Memory B cell (primary cell): ENCODE results near the gene OR9A2.
A peak's percentile ranks its signal among the peaks of the same experiment; 100 is the strongest.
"Not testable (repeated sequence)": the region's sequence is repeated elsewhere in the genome, so short reads cannot be mapped to it uniquely, and the experiment has no call there.

Experiments used
- ATAC-seq: fragments of 150-1000 bp; cut with Tn5 transposase; 2 replicates; pipeline ENCODE4 v1.10.0; 2021; ENCODE audit warnings: low read depth, mild to moderate bottlenecking, moderate library complexity
- DNase-seq, 2 donors: peaks; one replicate each; pipeline ENCODE4 v3.0.0; 2022; ENCODE audit warnings: low spot score in 2 of 2
- H3K27ac Mint-ChIP-seq: one replicate; pipeline ENCODE4 v1.8.0; 2022; ENCODE audit warnings: mild to moderate bottlenecking, moderate library complexity, mixed read lengths
- H3K27me3 Mint-ChIP-seq: one replicate; pipeline ENCODE4 v1.8.0; 2022; ENCODE audit warnings: mixed read lengths
- H3K36me3 Mint-ChIP-seq: one replicate; pipeline ENCODE4 v1.8.0; 2022; ENCODE audit warnings: mild to moderate bottlenecking, mixed read lengths
- H3K4me1 Mint-ChIP-seq: one replicate; pipeline ENCODE4 v1.8.0; 2022; ENCODE audit warnings: mixed read lengths
- H3K4me3 Mint-ChIP-seq: one replicate; pipeline ENCODE4 v1.8.0; 2022; ENCODE audit warnings: mild to moderate bottlenecking, moderate library complexity, mixed read lengths
- H3K9me3 Mint-ChIP-seq: one replicate; pipeline ENCODE4 v1.8.0; 2022; ENCODE audit warnings: mixed read lengths

The OR9A2 gene

DNA sequence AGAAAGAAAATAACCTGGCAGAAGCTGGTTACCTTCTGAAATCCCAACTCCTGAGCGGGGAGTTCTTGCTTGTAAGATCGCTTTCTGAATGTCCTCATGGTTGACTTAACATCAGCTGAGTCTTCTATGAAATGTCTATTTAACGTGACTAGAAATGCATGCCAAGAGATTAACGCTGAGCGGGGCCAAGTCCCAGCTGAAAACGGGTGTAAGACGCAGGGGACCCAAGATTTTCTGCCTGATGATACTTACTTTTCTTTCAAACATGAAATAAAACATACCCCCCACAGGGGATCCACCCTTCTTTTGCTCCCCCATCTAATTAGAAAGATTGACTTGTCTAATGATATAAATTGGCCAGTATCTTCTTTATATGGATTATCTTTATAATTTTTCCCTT, 14.9 kb downstream of the OR9A2 start:
- Mint-ChIP-seq H3K27me3 (peaks cover 1% of the 10 kb centered on the region), H3K4me1 (peaks cover 61% of the 10 kb centered on the region), H3K36me3 (peaks cover 2% of the 10 kb centered on the region), H3K4me3 (no peak overlapping the region), H3K9me3 (peaks cover 2% of the 10 kb centered on the region), H3K27ac (no peak overlapping the region)
- ATAC-seq (no peak), DNase-seq (no peak)

DNA sequence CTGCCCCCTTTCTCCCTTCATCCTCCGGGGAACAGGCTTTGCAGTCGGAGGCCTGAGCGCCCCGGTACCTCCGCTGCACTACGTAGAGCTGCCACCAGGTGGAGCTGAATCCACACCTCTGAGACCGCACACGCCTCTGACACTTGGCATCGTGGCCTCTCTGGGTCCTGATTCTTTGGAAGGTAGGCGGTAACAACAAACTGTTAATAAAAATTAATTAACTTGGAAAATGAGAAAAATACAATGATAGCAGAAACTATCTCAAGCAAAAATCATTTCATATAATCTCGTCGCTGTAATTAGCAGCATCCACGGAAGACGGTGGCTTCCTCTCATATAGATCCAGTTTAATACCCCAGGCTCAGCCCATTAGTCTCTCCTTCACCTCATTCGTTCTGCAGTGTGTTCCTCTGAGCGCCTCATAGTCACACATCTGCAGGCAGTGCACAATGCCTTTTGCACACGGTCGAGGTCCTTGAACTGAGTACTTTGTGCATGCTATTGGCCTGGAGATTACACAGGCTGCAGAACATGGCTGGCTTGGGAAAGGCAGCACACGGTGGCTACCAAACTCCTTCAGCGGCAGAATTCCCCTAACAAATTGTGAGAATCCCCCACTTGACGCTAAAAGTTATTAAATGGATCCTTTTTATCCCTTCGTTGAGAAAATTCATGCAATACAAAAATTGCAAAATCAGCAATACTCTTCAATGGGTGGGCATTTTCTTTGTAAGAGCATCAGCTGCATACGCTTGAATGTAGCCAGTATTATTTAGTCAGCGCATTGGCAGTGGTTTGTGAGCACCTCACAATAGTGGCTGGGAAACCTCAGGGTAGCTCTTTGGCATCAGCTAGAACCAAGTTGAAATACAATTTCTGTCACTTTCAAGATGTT, 18.7 kb downstream of the OR9A2 start:
- Mint-ChIP-seq H3K27ac (no peak overlapping the region), H3K4me3 (no peak overlapping the region), H3K4me1 (peaks cover 29% of the 10 kb centered on the region), H3K36me3 (peaks cover 2% of the 10 kb centered on the region), H3K27me3 (peaks cover 1% of the 10 kb centered on the region), H3K9me3 (peaks cover 2% of the 10 kb centered on the region)
- ATAC-seq (peak; percentile 86), DNase-seq (peak; percentile 87 to 92)

DNA sequence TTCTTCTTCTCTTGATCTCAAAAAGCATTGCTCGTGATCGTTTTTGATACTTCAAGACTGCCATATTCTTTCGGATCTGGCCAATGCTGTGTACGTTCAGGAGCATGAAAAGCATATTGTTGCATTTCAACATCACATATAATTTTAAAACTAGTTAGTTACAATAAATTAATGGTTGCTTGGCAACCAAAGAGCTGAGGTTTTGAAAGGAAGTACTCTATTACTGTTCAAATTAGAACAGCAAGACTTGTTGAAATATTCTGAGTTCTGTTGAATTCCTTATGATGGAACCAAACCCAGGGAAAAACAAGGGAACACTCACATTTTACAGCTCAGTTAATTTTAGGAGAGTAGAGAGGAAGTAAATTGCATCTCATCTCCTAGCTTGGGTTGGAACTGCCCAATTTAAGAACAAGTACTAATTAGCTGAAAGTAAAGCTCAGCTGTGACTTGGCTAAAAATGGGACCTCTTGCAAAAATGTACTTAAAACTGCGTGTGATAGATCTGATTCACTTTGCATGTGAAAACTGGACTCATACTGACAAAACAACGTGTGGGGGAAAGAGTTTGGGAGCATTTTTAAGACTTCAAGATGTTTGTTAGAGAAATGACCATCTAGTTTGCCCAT, 21.2 kb downstream of the OR9A2 start:
- H3K27me3 Mint-ChIP-seq, result peaks cover 1% of the 10 kb centered on the region
- no peaks in the 10 kb centered on the region for H3K9me3 Mint-ChIP-seq
- DNase-seq (no peak), ATAC-seq (no peak)
- H3K27ac Mint-ChIP-seq, result no peak overlapping the region
- H3K4me3 Mint-ChIP-seq, result no peak overlapping the region
- peaks cover 24% of the 10 kb centered on the region for H3K4me1 Mint-ChIP-seq
- no peaks in the 10 kb centered on the region for H3K36me3 Mint-ChIP-seq

DNA sequence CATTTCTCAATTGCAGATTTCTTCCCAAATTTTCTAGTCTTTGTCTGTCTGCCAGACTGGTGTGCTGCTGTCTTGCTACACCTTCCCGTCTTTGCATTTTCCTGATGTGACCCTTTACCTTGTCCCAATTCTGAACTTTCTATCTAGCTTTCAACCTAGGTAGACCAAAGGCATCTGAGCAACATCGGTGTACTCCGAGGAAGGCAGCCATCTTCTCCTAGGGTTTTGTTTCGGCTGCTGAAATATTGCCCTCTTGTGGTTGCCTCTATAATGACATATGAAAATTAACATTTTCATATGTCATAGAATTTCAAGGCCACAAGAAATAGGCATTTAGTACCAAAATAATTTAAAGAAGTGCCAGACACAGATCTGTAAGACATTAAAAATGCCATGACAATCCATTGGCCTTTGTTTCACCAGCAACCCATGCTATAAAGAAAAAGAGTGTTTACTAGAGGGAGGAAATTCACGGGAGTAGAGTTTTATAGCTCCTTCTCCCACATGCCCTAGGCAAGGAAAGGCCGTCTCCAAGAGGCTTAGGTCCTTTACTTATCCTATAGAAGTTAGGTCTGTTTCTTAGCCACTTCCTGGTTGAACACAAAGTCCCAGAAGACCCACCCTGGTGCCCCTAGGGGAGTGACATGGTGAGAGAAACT, 23.4 kb downstream of the OR9A2 start:
- Mint-ChIP-seq H3K36me3 (no peaks in the 10 kb centered on the region), H3K27me3 (peaks cover 1% of the 10 kb centered on the region), H3K27ac (peak overlapping the region; percentile 22), H3K4me3 (peak overlapping the region; percentile 86), H3K9me3 (no peaks in the 10 kb centered on the region), H3K4me1 (peaks cover 11% of the 10 kb centered on the region)
- ATAC-seq (peak; percentile 69), DNase-seq (peak in 1 of 2 donors; percentile 61)

DNA sequence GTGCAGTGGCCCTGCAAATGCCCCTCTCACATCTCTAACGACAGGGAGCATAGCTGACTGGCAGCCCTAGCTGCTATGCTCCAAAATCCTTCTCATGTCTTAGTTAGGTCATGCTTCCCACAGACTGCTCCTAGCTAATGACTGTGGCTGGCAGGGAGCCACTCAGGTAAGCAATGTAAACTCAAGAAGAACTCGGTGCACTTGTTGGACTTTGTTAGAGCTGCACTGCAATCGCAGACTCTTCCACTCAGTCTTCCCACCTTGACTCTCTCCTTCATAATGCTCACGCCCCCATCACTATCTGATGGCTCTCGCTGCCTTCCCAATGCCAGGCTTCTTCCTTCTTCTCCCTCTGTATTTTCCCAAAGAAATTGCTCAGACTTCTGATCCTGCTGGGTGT, 24.0 kb downstream of the OR9A2 start:
- peaks cover 10% of the 10 kb centered on the region for H3K4me1 Mint-ChIP-seq
- peak overlapping the region; percentile 22 for H3K27ac Mint-ChIP-seq
- peaks cover 1% of the 10 kb centered on the region for H3K27me3 Mint-ChIP-seq
- no peaks in the 10 kb centered on the region for H3K36me3 Mint-ChIP-seq
- DNase-seq, result no peak
- no peak for ATAC-seq
- H3K9me3 Mint-ChIP-seq, result no peaks in the 10 kb centered on the region
- no peak overlapping the region for H3K4me3 Mint-ChIP-seq

DNA sequence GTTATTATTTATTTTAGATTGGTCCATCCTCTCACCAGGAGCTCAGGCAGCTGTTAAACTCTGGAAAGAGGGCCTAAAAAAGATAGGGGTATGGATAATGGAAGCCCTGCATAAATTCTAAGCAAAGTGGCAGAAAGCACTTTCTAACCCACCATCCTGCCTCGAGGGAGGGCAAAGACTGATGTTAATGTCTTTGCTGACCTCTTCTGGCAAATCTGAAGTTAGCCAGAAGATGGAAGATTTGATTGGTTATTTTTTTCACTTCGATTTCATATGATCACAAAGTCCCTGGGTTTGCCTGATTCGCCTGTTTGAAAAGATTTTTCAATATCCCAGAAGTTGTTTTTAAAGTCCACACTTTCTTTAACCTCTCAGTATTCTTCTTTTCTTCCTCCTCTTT, 24.8 kb downstream of the OR9A2 start:
- peaks cover 8% of the 10 kb centered on the region for H3K4me1 Mint-ChIP-seq
- DNase-seq (no peak), ATAC-seq (peak; percentile 51)
- H3K4me3 Mint-ChIP-seq, result no peak overlapping the region
- no peaks in the 10 kb centered on the region for H3K36me3 Mint-ChIP-seq
- H3K27ac Mint-ChIP-seq, result no peak overlapping the region
- H3K27me3 Mint-ChIP-seq, result no peaks in the 10 kb centered on the region
- no peaks in the 10 kb centered on the region for H3K9me3 Mint-ChIP-seq

DNA sequence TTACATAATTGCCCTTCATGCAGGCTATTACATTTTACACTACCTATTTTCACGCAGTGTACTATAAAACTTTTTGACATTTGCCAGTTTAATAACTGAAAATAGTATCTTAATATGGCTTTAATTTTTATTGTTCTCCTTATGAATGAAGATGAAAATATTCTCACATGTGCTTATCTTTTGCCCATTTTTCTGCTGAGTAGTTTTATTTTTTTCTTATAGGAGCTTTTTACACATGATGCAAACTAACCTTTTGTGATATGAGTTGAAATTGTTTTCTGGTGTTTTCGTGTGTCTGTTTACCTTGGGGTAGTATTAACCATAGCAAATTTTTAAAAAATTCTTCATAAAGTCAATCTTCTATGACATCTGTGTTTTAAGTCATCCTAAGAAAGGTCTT, 26.3 kb downstream of the OR9A2 start:
- no peak for ATAC-seq
- no peak overlapping the region for H3K4me3 Mint-ChIP-seq
- peaks cover 9% of the 10 kb centered on the region for H3K4me1 Mint-ChIP-seq
- no peak overlapping the region for H3K27ac Mint-ChIP-seq
- no peaks in the 10 kb centered on the region for H3K36me3 Mint-ChIP-seq
- DNase-seq, result no peak
- no peaks in the 10 kb centered on the region for H3K27me3 Mint-ChIP-seq
- H3K9me3 Mint-ChIP-seq, result no peaks in the 10 kb centered on the region

DNA sequence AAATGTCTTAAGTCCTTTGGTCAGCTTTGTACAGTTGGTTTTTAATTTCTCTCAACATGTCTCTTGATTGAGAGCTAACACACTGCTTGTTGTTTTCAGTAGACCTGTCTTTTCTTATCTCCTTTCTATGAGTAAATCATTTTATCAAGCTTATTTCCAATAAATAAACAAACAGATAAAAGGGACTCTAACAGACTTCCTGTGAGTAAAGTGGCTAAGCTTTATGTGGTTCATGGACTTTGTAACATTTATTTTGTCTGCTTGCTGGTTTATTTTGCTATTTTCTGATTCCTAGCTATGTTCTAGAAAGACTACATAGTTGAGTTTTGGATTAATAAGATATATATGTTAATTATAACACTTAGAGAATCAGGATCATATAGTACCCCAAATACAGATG, 27.1 kb downstream of the OR9A2 start:
- no peaks in the 10 kb centered on the region for H3K9me3 Mint-ChIP-seq
- no peak for DNase-seq
- H3K4me1 Mint-ChIP-seq, result peaks cover 14% of the 10 kb centered on the region
- ATAC-seq, result no peak
- H3K27me3 Mint-ChIP-seq, result no peaks in the 10 kb centered on the region
- H3K36me3 Mint-ChIP-seq, result no peaks in the 10 kb centered on the region
- H3K27ac Mint-ChIP-seq, result no peak overlapping the region
- H3K4me3 Mint-ChIP-seq, result no peak overlapping the region

DNA sequence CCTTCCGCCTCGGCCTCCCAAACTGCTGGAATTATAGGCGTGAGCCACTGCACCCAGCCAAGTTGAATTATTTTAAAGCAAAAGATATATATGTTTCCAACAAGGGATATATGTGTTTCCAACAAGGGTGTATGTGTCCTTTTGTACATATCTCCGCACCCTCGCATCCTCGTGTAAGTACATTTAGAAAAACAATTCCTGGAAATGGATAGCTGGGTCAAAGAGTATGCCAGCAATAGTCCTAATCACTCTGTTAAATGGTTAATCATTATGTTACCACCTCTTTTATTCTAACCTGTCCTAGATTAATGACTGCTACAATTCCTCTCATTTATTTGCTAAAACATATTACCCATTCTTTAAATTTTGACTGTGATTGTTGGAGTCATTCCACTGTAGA, 28.0 kb downstream of the OR9A2 start:
- no peak overlapping the region for H3K27ac Mint-ChIP-seq
- H3K36me3 Mint-ChIP-seq, result no peaks in the 10 kb centered on the region
- no peak overlapping the region for H3K4me3 Mint-ChIP-seq
- no peaks in the 10 kb centered on the region for H3K27me3 Mint-ChIP-seq
- H3K4me1 Mint-ChIP-seq, result peaks cover 14% of the 10 kb centered on the region
- ATAC-seq (no peak), DNase-seq (no peak)
- H3K9me3 Mint-ChIP-seq, result no peaks in the 10 kb centered on the region

DNA sequence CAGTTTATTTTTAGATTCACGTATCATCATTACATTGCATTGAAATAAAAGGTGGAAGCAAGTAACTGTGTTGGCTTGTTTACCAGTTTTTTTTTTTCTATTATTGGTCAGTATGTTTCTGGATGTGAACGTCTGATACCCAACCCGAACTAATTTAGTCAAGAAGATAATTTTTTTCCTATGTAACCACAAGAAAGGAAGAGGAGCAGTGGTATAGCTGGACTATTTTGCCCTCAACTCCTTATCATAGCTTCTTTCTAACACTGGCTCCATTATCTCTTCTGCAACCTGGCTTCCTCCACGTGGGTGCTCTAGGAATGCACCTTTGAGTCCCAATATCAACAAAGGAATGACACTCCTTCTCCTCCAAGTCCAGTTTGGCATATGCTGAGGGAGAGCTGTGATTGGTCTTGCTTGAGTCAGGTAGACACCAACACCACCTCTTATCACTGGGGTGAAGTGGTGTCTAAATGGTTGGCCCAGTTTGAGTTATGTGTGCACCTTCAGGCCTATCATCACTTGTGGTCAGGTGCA, 29.4 kb downstream of the OR9A2 start:
- peaks cover 6% of the 10 kb centered on the region for H3K4me1 Mint-ChIP-seq
- no peaks in the 10 kb centered on the region for H3K27me3 Mint-ChIP-seq
- H3K36me3 Mint-ChIP-seq, result no peaks in the 10 kb centered on the region
- H3K4me3 Mint-ChIP-seq, result no peak overlapping the region
- ATAC-seq, result no peak
- DNase-seq, result no peak
- H3K9me3 Mint-ChIP-seq, result no peaks in the 10 kb centered on the region
- H3K27ac Mint-ChIP-seq, result no peak overlapping the region

DNA sequence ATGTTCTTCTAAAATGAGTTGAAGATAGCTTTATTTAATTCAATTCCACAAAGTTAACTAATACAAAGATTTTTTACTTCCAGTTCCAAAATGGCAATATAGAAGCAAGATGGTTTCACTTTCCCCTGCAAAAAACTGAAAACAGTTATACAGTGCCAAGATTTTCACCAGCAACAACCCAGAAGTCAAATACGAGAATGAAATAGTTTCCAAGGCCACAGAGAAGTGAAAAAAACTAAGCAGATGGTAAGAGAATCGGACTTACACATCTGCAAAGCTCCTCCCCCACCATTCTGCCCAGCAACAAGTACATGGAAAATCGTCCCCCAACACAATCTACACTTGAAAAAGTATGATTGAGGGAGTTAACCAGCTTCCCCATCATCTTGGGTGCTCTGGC, 34.5 kb downstream of the OR9A2 start:
- Mint-ChIP-seq H3K27me3 (peaks cover 11% of the 10 kb centered on the region), H3K4me1 (peaks cover 6% of the 10 kb centered on the region), H3K9me3 (no peaks in the 10 kb centered on the region), H3K27ac (no peak overlapping the region), H3K4me3 (peak overlapping the region; percentile 5), H3K36me3 (no peaks in the 10 kb centered on the region)
- DNase-seq, result no peak
- ATAC-seq, result no peak

DNA sequence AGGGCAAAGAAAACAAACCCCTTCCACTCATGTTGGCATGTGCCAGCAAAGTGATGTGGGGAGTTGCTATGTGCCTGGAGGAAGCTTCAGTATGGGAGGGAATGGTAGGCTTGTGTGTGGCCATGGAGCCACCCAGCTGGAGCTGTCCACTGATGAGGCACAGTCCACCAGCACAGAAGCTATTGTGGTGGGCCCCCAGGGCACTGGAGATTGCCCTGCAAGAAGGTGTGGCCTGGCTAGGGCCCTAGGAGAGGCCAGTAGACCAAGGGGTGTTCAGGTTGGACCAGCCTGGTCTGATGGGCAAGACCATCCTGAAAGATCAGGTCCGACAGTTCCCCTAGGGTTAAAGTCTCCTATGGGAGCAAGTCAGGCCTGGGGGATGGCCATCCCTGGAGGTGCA, 42.6 kb downstream of the OR9A2 start:
- Mint-ChIP-seq H3K4me1 (no peaks in the 10 kb centered on the region), H3K9me3 (peaks cover 3% of the 10 kb centered on the region), H3K27me3 (peaks cover 15% of the 10 kb centered on the region), H3K4me3 (no peak overlapping the region), H3K27ac (no peak overlapping the region), H3K36me3 (peaks cover 1% of the 10 kb centered on the region)
- ATAC-seq, result no peak
- DNase-seq, result no peak

DNA sequence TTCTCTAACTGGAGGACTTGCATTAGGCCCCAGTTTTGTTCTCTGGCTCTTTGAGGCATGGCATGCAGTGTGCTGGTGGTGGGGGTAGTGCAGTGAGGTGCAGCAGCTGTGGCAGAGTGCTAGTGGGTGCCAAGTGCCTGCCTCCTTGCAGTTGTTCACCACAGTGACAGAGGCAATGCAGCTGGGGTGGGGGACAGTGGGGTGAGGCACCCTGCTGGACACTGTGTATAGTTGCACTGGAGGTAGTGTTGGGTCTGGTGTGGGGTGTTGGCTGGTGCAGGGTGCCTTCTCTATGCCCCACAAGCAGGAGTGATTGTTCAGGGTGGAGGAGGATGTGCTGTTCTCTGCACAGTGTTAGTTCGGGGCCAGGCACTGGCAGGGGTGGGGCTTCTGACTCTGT, 43.1 kb downstream of the OR9A2 start:
- DNase-seq, result no peak
- peaks cover 3% of the 10 kb centered on the region for H3K9me3 Mint-ChIP-seq
- no peak overlapping the region for H3K27ac Mint-ChIP-seq
- peaks cover 1% of the 10 kb centered on the region for H3K36me3 Mint-ChIP-seq
- H3K4me3 Mint-ChIP-seq, result no peak overlapping the region
- no peak for ATAC-seq
- H3K4me1 Mint-ChIP-seq, result no peaks in the 10 kb centered on the region
- peaks cover 15% of the 10 kb centered on the region for H3K27me3 Mint-ChIP-seq

DNA sequence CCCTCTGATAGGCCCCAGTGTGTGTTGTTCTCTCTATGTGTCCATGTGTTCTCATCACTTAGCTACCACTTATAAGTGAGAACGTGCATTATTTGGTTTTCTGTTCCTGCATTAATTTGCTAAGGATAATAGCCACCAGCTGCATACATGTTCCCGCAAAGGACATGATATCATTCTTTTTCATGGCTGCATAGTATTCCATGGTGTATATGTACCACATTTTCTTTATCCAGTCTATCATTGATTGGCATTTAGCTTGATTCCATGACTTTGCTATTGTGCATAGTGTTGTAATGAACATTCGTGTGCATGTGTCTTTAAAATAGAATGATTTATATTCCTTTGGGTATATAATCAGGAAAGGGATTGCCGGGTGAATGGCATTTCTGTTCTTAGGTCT, 48.5 kb downstream of the OR9A2 start:
- H3K9me3 Mint-ChIP-seq, H3K4me1 Mint-ChIP-seq, H3K27ac Mint-ChIP-seq, H3K27me3 Mint-ChIP-seq, ATAC-seq, H3K36me3 Mint-ChIP-seq, DNase-seq, H3K4me3 Mint-ChIP-seq: not testable (repeated sequence)
